HG03039 (cell line): Measurements from ENCODE around the gene FANCD2OS.
"Not testable (repeated sequence)": the region's sequence is repeated elsewhere in the genome, so short reads cannot be mapped to it uniquely, and the experiment has no call there.

Source experiments
- ATAC-seq: cut with Tn5 transposase; IDR thresholded peaks from one replicate; pipeline ENCODE4 v1.9.1; 2021; ENCODE audit warnings: mild to moderate bottlenecking, moderate library complexity; ENCODE audit not compliant: unreplicated experiment

FANCD2OS gene

GRCh38 chr3:10108091-10108490 lies at the start of gene FANCD2OS:
FANCD2OS (minus strand) TSS chr3:10108255; CDS start chr3:10104774, 3,481 bp downstream.
- ATAC-seq: no peak

GRCh38 chr3:10157031-10157430 lies 49.0 kb upstream of the FANCD2OS start:
- ATAC-seq: no peak

GRCh38 chr3:10155658-10156057 lies 47.6 kb upstream of the FANCD2OS start:
- ATAC-seq: no peak

- no peak for ATAC-seq
These were observed 47.0 kb upstream of the FANCD2OS start for GRCh38 chr3:10155123-10155472.

- ATAC-seq: no peak
These were observed 46.5 kb upstream of the FANCD2OS start for GRCh38 chr3:10154335-10155122.

GRCh38 chr3:10150987-10151386 lies 42.9 kb upstream of the FANCD2OS start:
- no peak for ATAC-seq

GRCh38 chr3:10149226-10149625 lies 41.2 kb upstream of the FANCD2OS start:
- ATAC-seq: no peak

- no peak for ATAC-seq
These were observed 37.6 kb upstream of the FANCD2OS start for GRCh38 chr3:10145685-10146084.

GRCh38 chr3:10142707-10143560 lies 34.9 kb upstream of the FANCD2OS start:
- ATAC-seq: no peak

GRCh38 chr3:10140996-10141546 lies 33.0 kb upstream of the FANCD2OS start:
- ATAC-seq: no peak

- ATAC-seq: no peak
These were observed 29.1 kb upstream of the FANCD2OS start for GRCh38 chr3:10137178-10137577.

GRCh38 chr3:10136426-10137005 lies 28.5 kb upstream of the FANCD2OS start:
- ATAC-seq: no peak

- not testable (repeated sequence) for ATAC-seq
These were observed 27.8 kb upstream of the FANCD2OS start for GRCh38 chr3:10135872-10136271.

GRCh38 chr3:10122724-10123123 lies 14.7 kb upstream of the FANCD2OS start:
- ATAC-seq: no peak

GRCh38 chr3:10121064-10121463 lies 13.0 kb upstream of the FANCD2OS start:
- no peak for ATAC-seq

- ATAC-seq: no peak
These were observed 11.3 kb upstream of the FANCD2OS start for GRCh38 chr3:10119376-10119775.

GRCh38 chr3:10116928-10117327 lies 8.9 kb upstream of the FANCD2OS start:
- ATAC-seq: no peak

GRCh38 chr3:10116138-10116460 lies 8.0 kb upstream of the FANCD2OS start:
- no peak for ATAC-seq

GRCh38 chr3:10115326-10116137 lies 7.5 kb upstream of the FANCD2OS start, which contains the start of gene BRK1:
BRK1 (plus strand) TSS chr3:10115675; CDS start chr3:10115702, 27 bp downstream.
- peak; percentile 92 for ATAC-seq

- ATAC-seq: no peak
These were observed 1.1 kb downstream of the FANCD2OS start for GRCh38 chr3:10106919-10107318.

GRCh38 chr3:10099041-10099440 lies 9.0 kb downstream of the FANCD2OS start:
- ATAC-seq: no peak
